Activated T-helper 2 cell treated with anti-CD3 and anti-CD28 coated beads, Interferon-gamma antibody, Interleukin-2, Interleukin-4, amounts not matched to agents 10 μg/mL and 5 μg/mL and 100 μg/mL, durations not matched to agents 14 hours and 24 hours and 36 hours (primary cell): Measurements from ENCODE around the gene CDC6. TPM values are rescaled to one million over a fixed set of nuclear protein-coding genes. Genes with fewer than 3 reads are reported as not detected.
A peak's percentile ranks its signal among the peaks of the same experiment; 100 is the strongest.

Experiments used
- DNase-seq: peaks from one replicate; pipeline ENCODE4 v3.0.0; 2021; ENCODE audit warnings: low spot score
- H3K27ac Mint-ChIP-seq: one replicate; pipeline ENCODE4 v1.8.0; 2021; ENCODE audit warnings: mixed read lengths
- H3K27me3 Mint-ChIP-seq: one replicate; pipeline ENCODE4 v1.8.0; 2021; ENCODE audit warnings: low read depth, mixed read lengths
- H3K36me3 Mint-ChIP-seq: one replicate; pipeline ENCODE4 v1.8.0; 2021; ENCODE audit warnings: low read depth, mixed read lengths
- H3K4me1 Mint-ChIP-seq: one replicate; pipeline ENCODE4 v1.8.0; 2021; ENCODE audit warnings: low read depth, mixed read lengths
- H3K4me3 Mint-ChIP-seq: one replicate; pipeline ENCODE4 v1.8.0; 2021; ENCODE audit warnings: low read depth, mild to moderate bottlenecking, moderate library complexity, mixed read lengths
- H3K9me3 Mint-ChIP-seq: one replicate; pipeline ENCODE4 v1.8.0; 2021; ENCODE audit warnings: mixed read lengths
- intact Hi-C: fragments of 100-400 bp; cut with micrococcal nuclease; formaldehyde crosslinking; loops from one replicate; pipeline ENCODE4 v1.15.1; 2023
- total RNA-seq: library from RNA; stranded (reverse); gene quantifications from 2 replicates; pipeline ENCODE4 v1.2.3, GENCODE V29; 2022

The CDC6 gene
- total RNA-seq, result 126 and 133 TPM in 2 replicates

DNA sequence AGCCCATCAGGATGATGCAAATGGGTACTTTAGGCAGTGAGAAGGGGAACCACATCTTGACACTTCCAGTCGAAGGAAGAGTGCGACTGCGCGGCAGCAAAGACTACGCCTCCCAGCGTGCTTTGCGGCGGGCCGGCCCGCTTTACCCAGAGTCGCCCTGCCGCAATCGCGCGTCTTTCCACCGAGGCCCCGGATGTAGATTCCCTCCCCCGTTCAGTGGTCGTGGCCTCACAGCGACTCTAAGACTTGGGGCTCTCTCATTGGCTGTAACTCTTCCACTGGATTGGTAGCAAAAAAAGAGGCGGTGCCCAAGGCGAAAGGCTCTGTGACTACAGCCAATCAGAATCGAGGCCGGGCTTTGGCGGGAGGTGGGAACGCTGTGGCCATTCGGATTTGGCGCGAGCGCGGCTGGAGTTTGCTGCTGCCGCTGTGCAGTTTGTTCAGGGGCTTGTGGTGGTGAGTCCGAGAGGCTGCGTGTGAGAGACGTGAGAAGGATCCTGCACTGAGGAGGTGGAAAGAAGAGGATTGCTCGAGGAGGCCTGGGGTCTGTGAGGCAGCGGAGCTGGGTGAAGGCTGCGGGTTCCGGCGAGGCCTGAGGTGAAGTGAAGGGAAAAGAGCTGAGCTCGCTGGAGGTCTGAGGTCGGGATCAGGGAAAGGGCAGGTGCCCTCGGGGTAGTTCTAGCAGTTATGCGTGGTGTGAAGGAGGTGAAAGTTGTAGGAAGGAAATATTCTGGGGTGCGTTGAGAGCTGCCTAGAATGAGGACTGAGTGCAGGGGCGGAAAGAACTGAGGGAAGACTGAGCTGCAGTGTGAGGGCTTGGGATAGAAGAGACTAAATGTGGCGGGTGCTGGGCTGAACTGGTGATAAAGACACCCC is at the start of gene CDC6:
Gene CDC6, plus strand, starts transcription at position 386 of the 876 bp plus-strand sequence. CDS start 1,542 bp downstream, outside the sequence.
- Mint-ChIP-seq H3K27me3 (no peaks in the 10 kb centered on the region), H3K4me3 (peak within 1 kb of the TSS; percentile 100), H3K9me3 (no peaks in the 10 kb centered on the region), H3K36me3 (peaks cover 41% of the 10 kb centered on the region), H3K4me1 (peaks cover 48% of the 10 kb centered on the region), H3K27ac (peak within 1 kb of the TSS; percentile 98)
- peak; percentile 99 for DNase-seq
- intact Hi-C loops, result loop anchor here (1.0 to 10.0 kb wide), 3 partner anchors 31 to 183 kb away; partner anchors contain the start of genes NR1D1 and WIPF2

DNA sequence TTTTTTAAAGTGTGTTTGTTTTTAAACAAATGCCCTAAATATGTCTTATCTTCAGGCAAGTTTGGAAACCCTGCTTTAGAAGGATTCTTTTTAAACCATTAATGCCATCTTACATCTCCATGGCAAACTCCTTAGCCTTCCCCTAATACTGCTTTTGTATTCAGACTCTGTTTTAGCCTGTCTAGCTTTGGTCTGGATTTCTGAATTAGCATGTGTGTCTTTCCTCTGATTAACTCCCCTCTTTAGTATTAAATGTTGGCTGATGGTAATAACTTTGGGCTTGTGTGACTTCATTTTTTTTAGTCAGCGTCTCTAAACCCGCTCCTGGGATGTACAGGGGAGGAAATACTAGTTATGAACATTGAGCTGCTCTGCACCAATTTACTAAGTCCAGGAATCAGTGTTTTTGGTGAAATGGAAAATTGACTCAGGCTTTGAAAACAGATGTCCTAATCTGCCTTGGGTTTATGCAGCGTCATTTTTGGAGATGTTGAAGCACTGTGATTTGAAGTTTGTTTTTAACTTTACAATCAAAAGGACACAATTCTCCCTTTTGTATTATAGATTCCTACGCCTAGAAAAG is 46.3 kb upstream of the CDC6 start:
- intact Hi-C loops, result no loop called here
- no peak overlapping the region for H3K27ac Mint-ChIP-seq
- H3K27me3 Mint-ChIP-seq, result no peaks in the 10 kb centered on the region
- H3K4me1 Mint-ChIP-seq, result peaks cover 7% of the 10 kb centered on the region
- H3K9me3 Mint-ChIP-seq, result no peaks in the 10 kb centered on the region
- peaks cover 4% of the 10 kb centered on the region for H3K36me3 Mint-ChIP-seq
- H3K4me3 Mint-ChIP-seq, result no peak overlapping the region
- no peak for DNase-seq

DNA sequence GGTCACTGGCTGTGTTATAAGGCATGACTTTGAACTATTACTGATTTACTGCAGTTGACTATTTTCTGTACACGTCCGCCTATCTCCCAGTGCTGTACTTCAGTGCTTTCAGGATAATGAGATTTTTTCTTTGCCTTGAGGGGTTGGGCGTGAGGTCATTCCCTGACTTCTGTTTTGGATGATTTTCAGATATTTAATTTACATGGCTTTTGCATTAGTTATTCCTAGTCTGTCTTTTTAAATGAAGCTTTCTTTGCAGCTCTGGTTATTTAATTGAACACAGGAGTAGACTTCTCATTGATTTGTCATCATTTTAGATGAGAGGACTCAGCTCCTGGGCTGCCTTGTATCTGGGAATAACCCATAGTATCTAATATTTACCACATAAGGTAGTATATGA is 44.9 kb upstream of the CDC6 start:
- Mint-ChIP-seq H3K4me1 (peaks cover 7% of the 10 kb centered on the region), H3K27me3 (no peaks in the 10 kb centered on the region), H3K27ac (no peak overlapping the region), H3K4me3 (no peak overlapping the region), H3K9me3 (no peaks in the 10 kb centered on the region), H3K36me3 (peaks cover 4% of the 10 kb centered on the region)
- DNase-seq, result no peak
- intact Hi-C loops, result no loop called here

DNA sequence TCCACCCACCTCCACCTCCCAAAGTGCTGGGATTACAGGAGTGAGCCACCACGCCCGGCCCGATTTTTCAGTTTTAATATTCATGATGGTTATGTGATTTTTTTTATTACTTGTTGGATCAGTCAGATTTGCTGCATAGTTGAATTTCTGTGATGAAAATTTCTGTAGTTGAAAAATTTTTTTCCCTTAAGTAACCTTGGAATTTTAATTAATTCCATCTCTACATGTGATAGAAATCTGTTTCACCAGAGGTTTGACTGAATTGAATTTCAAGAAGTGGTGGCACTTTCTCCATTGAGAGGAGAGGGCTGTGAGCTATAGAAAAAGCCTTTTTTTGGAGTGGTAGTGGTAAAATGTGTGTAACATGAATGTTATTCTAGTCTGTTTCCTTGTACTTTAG is 43.9 kb upstream of the CDC6 start:
- Mint-ChIP-seq H3K27me3 (no peaks in the 10 kb centered on the region), H3K27ac (no peak overlapping the region), H3K36me3 (peaks cover 4% of the 10 kb centered on the region), H3K4me1 (peaks cover 7% of the 10 kb centered on the region), H3K9me3 (no peaks in the 10 kb centered on the region), H3K4me3 (no peak overlapping the region)
- no peak for DNase-seq
- intact Hi-C loops, result no loop called here

DNA sequence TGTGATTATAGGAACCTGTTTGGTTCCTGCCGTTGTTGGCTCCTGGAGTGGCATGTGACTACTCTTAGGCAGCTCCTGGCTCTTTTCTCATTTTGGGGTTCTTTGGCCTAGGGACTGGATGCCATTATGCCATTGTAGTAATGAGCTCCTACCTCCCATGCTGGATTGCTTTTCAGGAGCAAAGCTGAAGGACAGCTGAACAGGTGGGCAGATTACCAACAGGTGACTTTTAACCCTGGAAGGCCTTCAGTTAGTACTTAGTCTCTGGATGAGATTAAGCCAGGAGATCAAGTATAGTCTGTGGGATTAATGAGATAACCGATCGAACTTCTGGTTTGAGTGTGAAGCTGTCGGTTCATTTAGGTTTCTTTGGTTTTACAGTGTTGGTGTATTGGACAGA is 43.4 kb upstream of the CDC6 start:
- H3K9me3 Mint-ChIP-seq, result no peaks in the 10 kb centered on the region
- DNase-seq, result no peak
- intact Hi-C loops, result no loop called here
- H3K36me3 Mint-ChIP-seq, result peaks cover 4% of the 10 kb centered on the region
- no peak overlapping the region for H3K27ac Mint-ChIP-seq
- H3K27me3 Mint-ChIP-seq, result no peaks in the 10 kb centered on the region
- peaks cover 7% of the 10 kb centered on the region for H3K4me1 Mint-ChIP-seq
- H3K4me3 Mint-ChIP-seq, result no peak overlapping the region

GRCh38 chr17:40247926-40248495 is 39.7 kb upstream of the CDC6 start:
- no peak overlapping the region for H3K27ac Mint-ChIP-seq
- peaks cover 6% of the 10 kb centered on the region for H3K4me1 Mint-ChIP-seq
- no peaks in the 10 kb centered on the region for H3K27me3 Mint-ChIP-seq
- no peaks in the 10 kb centered on the region for H3K9me3 Mint-ChIP-seq
- peaks cover 4% of the 10 kb centered on the region for H3K36me3 Mint-ChIP-seq
- H3K4me3 Mint-ChIP-seq, result no peak overlapping the region
- no peak for DNase-seq
- intact Hi-C loops, result no loop called here

DNA sequence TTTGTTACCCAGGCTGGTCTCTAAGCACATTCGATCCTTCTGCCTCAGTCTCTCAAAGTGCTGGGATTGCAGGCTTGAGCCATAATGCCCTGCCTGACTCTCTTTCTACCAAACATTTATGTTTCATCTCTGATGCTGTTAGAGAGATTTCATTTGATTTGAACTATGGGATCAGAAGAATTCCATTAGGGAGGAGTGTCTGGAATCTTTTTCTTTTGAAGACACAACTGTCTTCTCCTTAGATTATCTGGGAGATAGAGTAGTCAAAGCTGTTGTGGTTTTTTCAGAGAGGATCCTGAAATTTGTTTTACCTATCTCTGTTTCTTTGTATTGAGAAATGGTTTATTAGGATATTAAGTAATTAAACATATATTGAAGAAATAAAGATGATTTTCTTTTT is 39.2 kb upstream of the CDC6 start:
- H3K27ac Mint-ChIP-seq, result no peak overlapping the region
- peaks cover 4% of the 10 kb centered on the region for H3K36me3 Mint-ChIP-seq
- H3K9me3 Mint-ChIP-seq, result no peaks in the 10 kb centered on the region
- H3K4me1 Mint-ChIP-seq, result peaks cover 5% of the 10 kb centered on the region
- intact Hi-C loops, result no loop called here
- no peaks in the 10 kb centered on the region for H3K27me3 Mint-ChIP-seq
- DNase-seq, result no peak
- no peak overlapping the region for H3K4me3 Mint-ChIP-seq

- H3K27me3 Mint-ChIP-seq, result no peaks in the 10 kb centered on the region
- no peaks in the 10 kb centered on the region for H3K9me3 Mint-ChIP-seq
- H3K4me1 Mint-ChIP-seq, result peaks cover 5% of the 10 kb centered on the region
- peaks cover 5% of the 10 kb centered on the region for H3K36me3 Mint-ChIP-seq
- intact Hi-C loops, result no loop called here
- no peak overlapping the region for H3K4me3 Mint-ChIP-seq
- DNase-seq, result no peak
- no peak overlapping the region for H3K27ac Mint-ChIP-seq
Observed at GRCh38 chr17:40251576-40251975, 36.1 kb upstream of the CDC6 start.

GRCh38 chr17:40253565-40253964 is 34.1 kb upstream of the CDC6 start:
- intact Hi-C loops, result no loop called here
- H3K36me3 Mint-ChIP-seq, result peaks cover 12% of the 10 kb centered on the region
- no peaks in the 10 kb centered on the region for H3K27me3 Mint-ChIP-seq
- H3K4me1 Mint-ChIP-seq, result peaks cover 5% of the 10 kb centered on the region
- H3K9me3 Mint-ChIP-seq, result no peaks in the 10 kb centered on the region
- no peak overlapping the region for H3K27ac Mint-ChIP-seq
- DNase-seq, result no peak
- no peak overlapping the region for H3K4me3 Mint-ChIP-seq

GRCh38 chr17:40259505-40259904 is 28.2 kb upstream of the CDC6 start:
- intact Hi-C loops, result no loop called here
- H3K27me3 Mint-ChIP-seq, result no peaks in the 10 kb centered on the region
- no peaks in the 10 kb centered on the region for H3K9me3 Mint-ChIP-seq
- H3K36me3 Mint-ChIP-seq, result peaks cover 44% of the 10 kb centered on the region
- no peak overlapping the region for H3K4me3 Mint-ChIP-seq
- DNase-seq, result no peak
- H3K27ac Mint-ChIP-seq, result no peak overlapping the region
- peaks cover 7% of the 10 kb centered on the region for H3K4me1 Mint-ChIP-seq

GRCh38 chr17:40260528-40260927 is 27.2 kb upstream of the CDC6 start:
- no peak overlapping the region for H3K4me3 Mint-ChIP-seq
- no peak for DNase-seq
- H3K9me3 Mint-ChIP-seq, result no peaks in the 10 kb centered on the region
- H3K27me3 Mint-ChIP-seq, result no peaks in the 10 kb centered on the region
- peaks cover 7% of the 10 kb centered on the region for H3K4me1 Mint-ChIP-seq
- H3K27ac Mint-ChIP-seq, result no peak overlapping the region
- intact Hi-C loops, result no loop called here
- H3K36me3 Mint-ChIP-seq, result peaks cover 44% of the 10 kb centered on the region

DNA sequence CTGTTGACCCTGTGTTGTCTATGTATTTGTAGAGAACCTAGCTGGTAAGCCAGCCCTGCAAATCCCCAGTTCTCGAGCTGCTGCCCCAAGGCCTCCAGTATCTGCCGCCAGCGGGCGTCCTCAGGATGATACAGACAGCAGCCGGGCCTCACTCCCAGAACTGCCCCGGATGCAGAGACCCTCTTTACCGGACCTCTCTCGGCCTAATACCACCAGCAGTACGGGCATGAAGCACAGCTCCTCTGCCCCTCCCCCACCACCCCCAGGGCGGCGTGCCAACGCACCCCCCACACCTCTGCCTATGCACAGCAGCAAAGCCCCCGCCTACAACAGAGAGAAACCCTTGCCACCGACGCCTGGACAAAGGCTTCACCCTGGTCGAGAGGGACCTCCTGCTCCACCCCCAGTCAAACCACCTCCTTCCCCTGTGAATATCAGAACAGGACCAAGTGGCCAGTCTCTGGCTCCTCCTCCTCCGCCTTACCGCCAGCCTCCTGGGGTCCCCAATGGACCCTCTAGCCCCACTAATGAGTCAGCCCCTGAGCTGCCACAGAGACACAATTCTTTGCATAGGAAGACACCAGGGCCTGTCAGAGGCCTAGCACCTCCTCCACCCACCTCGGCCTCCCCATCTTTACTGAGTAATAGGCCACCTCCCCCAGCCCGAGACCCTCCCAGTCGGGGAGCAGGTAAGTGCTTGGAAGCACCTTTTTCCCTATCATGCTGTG is 23.1 kb upstream of the CDC6 start:
- H3K4me1 Mint-ChIP-seq, result peaks cover 7% of the 10 kb centered on the region
- no peaks in the 10 kb centered on the region for H3K27me3 Mint-ChIP-seq
- intact Hi-C loops, result no loop called here
- no peak for DNase-seq
- H3K9me3 Mint-ChIP-seq, result no peaks in the 10 kb centered on the region
- H3K27ac Mint-ChIP-seq, result no peak overlapping the region
- peaks cover 31% of the 10 kb centered on the region for H3K36me3 Mint-ChIP-seq
- H3K4me3 Mint-ChIP-seq, result no peak overlapping the region
